Breast epithelium (tissue), 3 donors: ENCODE measurements around the gene KCNJ6.
"Not testable (repeated sequence)": the region's sequence is repeated elsewhere in the genome, so short reads cannot be mapped to it uniquely, and the experiment has no call there.

Experiments used
- CTCF ChIP-seq, 3 donors: fragments of 450-650 bp; IDR thresholded peaks; one replicate each; pipeline ENCODE4 v1.5.1; 2016 to 2017; ENCODE audit warnings: antibody characterized with exemption in 3 of 3, mild to moderate bottlenecking in 3 of 3, moderate library complexity in 3 of 3
- POLR2A ChIP-seq: fragments of 450-650 bp; IDR thresholded peaks from one replicate; pipeline ENCODE4 v1.6.1; 2016; ENCODE audit warnings: antibody characterized with exemption, mild to moderate bottlenecking, moderate library complexity

GRCh38 chr21:37920302-37920701, 4.0 kb upstream of the KCNJ6 start:
- TF ChIP-seq CTCF (IDR thresholded peaks at IDR 0.05); POLR2A: not testable (repeated sequence)
